ENCODE measurements around the gene CPTP. TPM values are rescaled to one million over a fixed set of nuclear protein-coding genes. Genes with fewer than 3 reads are reported as not detected.

CPTP gene
- polyA plus RNA-seq, 1 donor from 2014 or later = 9.9 TPM

DNA sequence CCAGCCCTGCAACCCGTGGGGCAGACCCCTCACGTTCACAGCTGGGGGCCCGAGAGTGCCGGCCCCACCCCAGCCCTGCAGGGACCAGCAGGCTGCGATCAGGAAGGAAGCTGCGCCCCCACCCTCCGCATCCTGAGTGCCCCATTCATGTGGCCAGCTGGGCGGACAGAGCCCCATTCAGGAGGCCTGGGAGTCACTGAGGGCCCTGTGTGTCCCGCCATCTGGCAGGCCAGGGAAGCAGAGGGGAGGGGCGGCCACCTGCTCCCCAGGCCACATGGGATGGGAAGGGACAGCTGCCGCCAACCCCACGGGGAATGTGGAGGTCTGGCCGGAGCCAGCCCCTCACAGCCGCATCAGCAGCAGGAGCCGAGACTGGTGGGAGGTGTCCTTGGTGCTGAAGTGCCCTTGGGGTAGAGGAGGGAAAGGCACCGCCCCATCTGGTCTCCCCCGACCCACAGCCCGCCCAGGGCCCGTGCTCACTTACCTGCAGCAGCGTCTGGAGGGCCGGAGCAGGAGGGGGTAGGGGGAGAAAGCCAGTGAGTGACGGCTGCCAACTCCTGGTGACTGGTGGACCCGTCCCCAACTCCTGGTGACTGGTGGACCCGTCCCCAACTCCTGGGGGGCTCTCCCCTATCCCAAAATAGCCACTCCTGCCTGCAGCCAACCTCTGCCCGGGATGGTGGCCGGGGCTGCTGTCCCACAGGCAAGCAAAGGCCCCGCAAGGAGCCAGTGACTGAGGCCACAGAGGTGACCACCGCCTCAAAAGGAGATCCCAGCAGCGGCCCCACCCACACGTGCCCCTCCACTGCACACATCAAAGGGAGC lies 25.5 kb upstream of the CPTP start:
- Histone ChIP-seq H3K4me2 (ENCODE audit: low read length) (no peak overlapping the region), H3K79me2 (replicated peaks; ENCODE audit: insufficient read depth, low read length) (peaks cover 2% of the 10 kb centered on the region), H3F3A (ENCODE audit: insufficient read depth, low read length, poor library complexity, severe bottlenecking) (no peaks in the 10 kb centered on the region), H3K27me3 (ENCODE audit: insufficient read depth, low read depth, low read length) (no peaks in the 10 kb centered on the region), H3K36me3 (ENCODE audit: insufficient read depth, low read length) (no peaks in the 10 kb centered on the region), H3K9me3 (ENCODE audit: low read length) (no peaks in the 10 kb centered on the region), H3K27ac (ENCODE audit: low read length) (no peak overlapping the region), H4K20me1 (ENCODE audit: insufficient read depth) (peaks cover 2% of the 10 kb centered on the region), H2AFZ (ENCODE audit: low read depth, low read length) (no peak overlapping the region), H3K9ac (ENCODE audit: low read length) (no peak overlapping the region), H3K4me3 (ENCODE audit: low read length) (no peak overlapping the region), H3K9me2 (ENCODE audit: insufficient read depth, low read length) (no peaks in the 10 kb centered on the region)
- TF ChIP-seq TAF1 (IDR thresholded peaks at IDR 0.05; ENCODE audit: low read depth) (no peak), RAD21 (conservative IDR thresholded peaks at IDR 0.05) (no peak), CTCF (IDR thresholded peaks at IDR 0.05; ENCODE audit: poor library complexity, severe bottlenecking) (no peak), REST (IDR thresholded peaks at IDR 0.05; ENCODE audit: borderline replicate concordance) (no peak), EP300 (conservative IDR thresholded peaks at IDR 0.05; ENCODE audit: poor library complexity, severe bottlenecking) (no peak), POLR2AphosphoS5 (IDR thresholded peaks at IDR 0.05) (no peak), EZH2 (IDR thresholded peaks at IDR 0.05; ENCODE audit: borderline replicate concordance, insufficient read depth, low read length, poor library complexity, severe bottlenecking) (no peak), SMC3 (conservative IDR thresholded peaks at IDR 0.05; ENCODE audit: poor library complexity) (no peak), MXI1 (conservative IDR thresholded peaks at IDR 0.05; ENCODE audit: poor library complexity, severe bottlenecking) (no peak)

GRCh38 chr1:1299686-1300351 lies 24.8 kb upstream of the CPTP start:
- H3K9ac ChIP-seq (ENCODE audit: low read length) = no peak overlapping the region
- H3K79me2 ChIP-seq (replicated peaks; ENCODE audit: insufficient read depth, low read length) = peaks cover 9% of the 10 kb centered on the region
- H4K20me1 ChIP-seq (ENCODE audit: insufficient read depth) = peaks cover 2% of the 10 kb centered on the region
- H3K36me3 ChIP-seq (ENCODE audit: insufficient read depth, low read length) = no peaks in the 10 kb centered on the region
- no peaks in the 10 kb centered on the region for H3K9me2 ChIP-seq (ENCODE audit: insufficient read depth, low read length)
- no peaks in the 10 kb centered on the region for H3F3A ChIP-seq (ENCODE audit: insufficient read depth, low read length, poor library complexity, severe bottlenecking)
- H3K4me2 ChIP-seq (ENCODE audit: low read length) = no peak overlapping the region
- no peaks in the 10 kb centered on the region for H3K9me3 ChIP-seq (ENCODE audit: low read length)
- H3K4me3 ChIP-seq (ENCODE audit: low read length) = no peak overlapping the region
- no peak overlapping the region for H2AFZ ChIP-seq (ENCODE audit: low read depth, low read length)
- TF ChIP-seq REST (IDR thresholded peaks at IDR 0.05; ENCODE audit: borderline replicate concordance) (no peak), CTCF (IDR thresholded peaks at IDR 0.05; ENCODE audit: poor library complexity, severe bottlenecking) (peak; percentile 43)
- H3K27me3 ChIP-seq (ENCODE audit: insufficient read depth, low read depth, low read length) = no peaks in the 10 kb centered on the region
- no peak overlapping the region for H3K27ac ChIP-seq (ENCODE audit: low read length)

Measured in neural cell (in vitro differentiated cells).